Spinal cord (tissue), 10 donors: Measurements from ENCODE around the gene PPP1R18. TPM values are rescaled to one million over a fixed set of nuclear protein-coding genes. Genes with fewer than 3 reads are reported as not detected.
A peak's percentile ranks its signal among the peaks of the same experiment; 100 is the strongest.

Experiments used
- DNase-seq, 6 donors: peaks; one replicate each; pipeline versions ENCODE4 v3.0.0 to v3.0.0-alpha.2; 2013 to 2015; ENCODE audit warnings: low spot score in 6 of 6, low read depth in 4 of 6
- H3K27ac ChIP-seq: one replicate; pipeline ENCODE4 v1.5.1; 2013; ENCODE audit warnings: low read depth, low read length, control low read depth
- H3K27me3 ChIP-seq: one replicate; pipeline ENCODE4 v1.6.1; 2013; ENCODE audit warnings: low read length; ENCODE audit not compliant: control insufficient read depth, insufficient read depth
- H3K36me3 ChIP-seq: one replicate; pipeline ENCODE4 v1.6.1; 2013; ENCODE audit warnings: low read length; ENCODE audit not compliant: control insufficient read depth, insufficient read depth
- H3K4me1 ChIP-seq: one replicate; pipeline ENCODE4 v1.6.1; 2013; ENCODE audit warnings: low read length; ENCODE audit not compliant: control insufficient read depth, insufficient read depth
- H3K4me3 ChIP-seq: one replicate; pipeline ENCODE4 v1.5.1; 2013; ENCODE audit warnings: low read depth, low read length, control low read depth
- H3K9me3 ChIP-seq: one replicate; pipeline ENCODE4 v1.6.1; 2013; ENCODE audit warnings: low read length; ENCODE audit not compliant: control insufficient read depth, insufficient read depth
- WGBS: methylation state at CpG from one replicate; pipeline ENCODE4 v1.1.5; 2013; ENCODE audit warnings: missing lambda C conversion rate; ENCODE audit not compliant: insufficient coverage; 5-methylcytosine and 5-hydroxymethylcytosine counted together
- polyA plus RNA-seq, 2 donors: library from polyadenylated mRNA; unstranded; fragments of 120-200 nt; gene quantifications; one replicate each; pipeline ENCODE4 v1.2.1, GENCODE V29; 2013; ENCODE audit not compliant: insufficient read length in 2 of 2
- total RNA-seq, 2 donors: library from RNA; depleted of rRNA in 1 of 2; stranded (reverse); fragments of 120-200 nt in 1 of 2; fragments of >200 nt in 1 of 2; gene quantifications; one replicate each; pipeline versions ENCODE4 v1.2.3 to v1.2.4, GENCODE V29; 2013 to 2014
- donor health status: healthy.

Gene PPP1R18
- total and polyA plus RNA-seq, 4 donors, result 14.5 to 49.3 (median 37.8) TPM

GRCh38 chr6:30705620-30706019 is 19.2 kb upstream of the PPP1R18 start:
- no peaks in the 10 kb centered on the region for H3K4me1 ChIP-seq
- DNase-seq, result no peak
- no peak overlapping the region for H3K4me3 ChIP-seq
- H3K27ac ChIP-seq, result no peak overlapping the region
- H3K36me3 ChIP-seq, result peaks cover 80% of the 10 kb centered on the region
- WGBS, result 90% methylated on average over 4 of the region's 4 CpGs
- no peaks in the 10 kb centered on the region for H3K27me3 ChIP-seq
- no peaks in the 10 kb centered on the region for H3K9me3 ChIP-seq

GRCh38 chr6:30703821-30704220 is 17.4 kb upstream of the PPP1R18 start:
- Histone ChIP-seq H3K36me3 (peaks cover 77% of the 10 kb centered on the region), H3K4me1 (no peaks in the 10 kb centered on the region), H3K9me3 (no peaks in the 10 kb centered on the region), H3K4me3 (no peak overlapping the region), H3K27me3 (no peaks in the 10 kb centered on the region), H3K27ac (no peak overlapping the region)
- 94% methylated on average over 4 of the region's 4 CpGs for WGBS
- DNase-seq, result no peak

GRCh38 chr6:30703011-30703410 is 16.6 kb upstream of the PPP1R18 start:
- 99% methylated on average over 9 of the region's 10 CpGs for WGBS
- no peaks in the 10 kb centered on the region for H3K27me3 ChIP-seq
- H3K4me1 ChIP-seq, result no peaks in the 10 kb centered on the region
- peaks cover 69% of the 10 kb centered on the region for H3K36me3 ChIP-seq
- no peak for DNase-seq
- H3K9me3 ChIP-seq, result no peaks in the 10 kb centered on the region
- no peak overlapping the region for H3K4me3 ChIP-seq
- H3K27ac ChIP-seq, result no peak overlapping the region

- H3K4me1 ChIP-seq, result no peaks in the 10 kb centered on the region
- H3K4me3 ChIP-seq, result no peak overlapping the region
- no peaks in the 10 kb centered on the region for H3K9me3 ChIP-seq
- H3K27ac ChIP-seq, result no peak overlapping the region
- peaks cover 48% of the 10 kb centered on the region for H3K36me3 ChIP-seq
- 67% methylated on average over 2 of the region's 4 CpGs for WGBS
- DNase-seq, result no peak
- no peaks in the 10 kb centered on the region for H3K27me3 ChIP-seq
Observed at GRCh38 chr6:30700340-30700739, 13.9 kb upstream of the PPP1R18 start.

GRCh38 chr6:30696432-30696831 is 10.0 kb upstream of the PPP1R18 start:
- Histone ChIP-seq H3K27ac (no peak overlapping the region), H3K9me3 (no peaks in the 10 kb centered on the region), H3K27me3 (no peaks in the 10 kb centered on the region), H3K4me3 (no peak overlapping the region), H3K4me1 (no peaks in the 10 kb centered on the region), H3K36me3 (peaks cover 16% of the 10 kb centered on the region)
- DNase-seq, result no peak
- 100% methylated on average over 3 of the region's 5 CpGs for WGBS

GRCh38 chr6:30691208-30691847 is 4.9 kb upstream of the PPP1R18 start:
- peak overlapping the region; percentile 93 for H3K27ac ChIP-seq
- no peak for DNase-seq
- 13% methylated on average over 2 of the region's 8 CpGs for WGBS

GRCh38 chr6:30690403-30691207 is 4.2 kb upstream of the PPP1R18 start, which contains the start of gene NRM:
NRM (minus strand) TSS chr6:30690984; CDS start chr6:30690974, 10 bp downstream.
- Histone ChIP-seq H3K36me3 (peaks cover 3% of the 10 kb centered on the region), H3K9me3 (no peaks in the 10 kb centered on the region), H3K27ac (peak within 1 kb of the TSS; percentile 93), H3K4me3 (peak within 1 kb of the TSS; percentile 95), H3K4me1 (peaks cover 42% of the 10 kb centered on the region), H3K27me3 (no peaks in the 10 kb centered on the region)
- DNase-seq, result peak; percentile 72 to 95 (median 84)
- 0% methylated on average over 39 of the region's 40 CpGs for WGBS

More at GRCh38 chr6:30691208-30691847, 4.9 kb upstream of the PPP1R18 start:
- H3K36me3 ChIP-seq, result no peaks in the 10 kb centered on the region
- no peaks in the 10 kb centered on the region for H3K9me3 ChIP-seq
- peaks cover 35% of the 10 kb centered on the region for H3K4me1 ChIP-seq
- H3K4me3 ChIP-seq, result peak overlapping the region; percentile 95
- H3K27me3 ChIP-seq, result no peaks in the 10 kb centered on the region

GRCh38 chr6:30689985-30690384 is 3.5 kb upstream of the PPP1R18 start:
- Histone ChIP-seq H3K27ac (peak overlapping the region; percentile 93), H3K9me3 (no peaks in the 10 kb centered on the region), H3K4me1 (peaks cover 48% of the 10 kb centered on the region), H3K27me3 (no peaks in the 10 kb centered on the region), H3K36me3 (peaks cover 8% of the 10 kb centered on the region), H3K4me3 (peak overlapping the region; percentile 95)
- no peak for DNase-seq
- WGBS, result 41% methylated on average over 3 of the region's 4 CpGs

GRCh38 chr6:30689022-30689865 is 2.8 kb upstream of the PPP1R18 start:
- WGBS, result 86% methylated on average over 7 of the region's 11 CpGs
- no peaks in the 10 kb centered on the region for H3K27me3 ChIP-seq
- no peak overlapping the region for H3K27ac ChIP-seq
- no peak for DNase-seq
- H3K36me3 ChIP-seq, result peaks cover 8% of the 10 kb centered on the region
- no peak overlapping the region for H3K4me3 ChIP-seq
- H3K4me1 ChIP-seq, result peaks cover 56% of the 10 kb centered on the region
- no peaks in the 10 kb centered on the region for H3K9me3 ChIP-seq
